GM19463 (cell line): ENCODE results near the gene CASP2.
"Not testable (repeated sequence)": the region's sequence is repeated elsewhere in the genome, so short reads cannot be mapped to it uniquely, and the experiment has no call there.

ENCODE experiments used
- ATAC-seq: cut with Tn5 transposase; IDR thresholded peaks from one replicate; pipeline ENCODE4 v1.9.1; 2021; ENCODE audit warnings: mild to moderate bottlenecking, moderate library complexity; ENCODE audit not compliant: unreplicated experiment

Gene CASP2

DNA sequence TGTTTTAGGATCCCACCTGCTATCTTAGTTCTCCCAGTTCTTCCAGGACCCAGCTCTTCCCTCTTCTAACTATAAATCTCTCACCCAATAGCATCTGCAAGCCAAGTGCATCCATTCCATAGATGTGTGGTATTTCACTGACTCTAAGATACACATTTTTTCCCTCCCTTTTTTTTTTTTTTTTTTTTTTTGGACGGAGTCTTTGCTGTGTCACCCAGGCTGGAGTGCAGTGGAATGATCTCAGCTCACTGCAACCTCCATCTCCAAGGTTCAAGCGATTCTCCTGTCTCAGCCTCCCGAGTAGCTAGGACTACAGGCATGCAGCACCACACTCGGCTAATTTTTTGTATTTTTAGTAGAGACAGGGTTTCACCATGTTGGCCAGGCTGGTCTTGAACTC lies 1.7 kb downstream of the CASP2 start:
- not testable (repeated sequence) for ATAC-seq

DNA sequence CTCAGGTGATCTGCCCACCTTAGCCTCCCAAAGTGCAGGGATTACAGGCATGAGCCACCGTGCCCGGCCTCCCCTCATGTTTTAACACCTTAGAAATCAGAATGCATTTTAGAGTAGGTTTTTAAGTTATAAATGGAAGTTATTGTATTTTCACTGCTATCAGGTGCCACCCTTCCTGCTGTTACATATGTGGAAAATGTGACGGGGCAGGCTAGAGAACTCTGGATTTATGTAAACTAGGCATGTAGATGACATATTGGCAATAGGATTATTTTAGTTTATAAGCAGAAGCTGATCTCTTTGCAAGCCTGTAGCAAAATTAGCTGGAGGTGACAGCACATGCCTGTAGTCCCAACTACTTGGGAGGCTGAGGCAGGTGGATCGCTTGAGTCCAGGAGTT lies 2.1 kb downstream of the CASP2 start:
- ATAC-seq: no peak

DNA sequence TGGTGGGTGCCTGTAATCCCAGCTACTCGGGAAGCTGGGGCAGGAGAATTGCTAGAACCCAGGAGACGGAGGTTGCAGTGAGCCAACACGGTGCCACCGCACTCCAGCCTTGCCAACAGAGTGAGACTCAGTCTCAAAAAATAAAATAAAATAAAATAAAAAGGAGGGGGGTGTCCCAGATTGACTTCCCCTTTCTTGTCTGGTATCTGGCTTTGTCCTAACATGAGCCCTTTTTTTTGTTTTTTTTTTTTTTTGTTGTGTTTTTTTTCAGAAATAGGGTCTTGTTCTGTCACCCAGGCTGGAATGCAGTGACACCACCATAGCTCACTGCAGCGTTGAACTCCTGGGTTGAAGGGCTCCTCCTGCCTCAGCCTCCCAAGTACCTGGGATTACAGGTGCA lies 4.7 kb downstream of the CASP2 start:
- no peak for ATAC-seq

GRCh38 chr7:143295870-143296269 lies 7.7 kb downstream of the CASP2 start:
- ATAC-seq: no peak

DNA sequence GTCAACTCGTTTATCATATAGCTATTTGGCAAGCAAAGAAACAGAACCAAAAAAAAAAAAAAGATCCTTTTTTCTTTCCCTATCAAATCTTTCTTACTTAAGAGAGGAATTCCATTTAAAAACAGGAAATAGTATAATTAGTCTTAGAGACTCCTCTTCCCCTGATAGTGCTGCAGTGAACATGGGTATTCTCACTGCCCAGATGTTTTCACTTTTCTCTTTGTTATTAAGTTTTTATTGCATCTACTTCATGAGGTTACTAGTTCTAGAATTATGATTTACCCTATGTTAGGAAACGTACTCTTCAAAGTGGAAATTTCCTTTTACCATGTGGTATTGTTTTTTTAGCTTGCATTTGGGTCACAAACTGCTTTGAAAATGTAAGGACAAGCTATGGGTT lies 8.5 kb downstream of the CASP2 start:
- ATAC-seq: no peak

DNA sequence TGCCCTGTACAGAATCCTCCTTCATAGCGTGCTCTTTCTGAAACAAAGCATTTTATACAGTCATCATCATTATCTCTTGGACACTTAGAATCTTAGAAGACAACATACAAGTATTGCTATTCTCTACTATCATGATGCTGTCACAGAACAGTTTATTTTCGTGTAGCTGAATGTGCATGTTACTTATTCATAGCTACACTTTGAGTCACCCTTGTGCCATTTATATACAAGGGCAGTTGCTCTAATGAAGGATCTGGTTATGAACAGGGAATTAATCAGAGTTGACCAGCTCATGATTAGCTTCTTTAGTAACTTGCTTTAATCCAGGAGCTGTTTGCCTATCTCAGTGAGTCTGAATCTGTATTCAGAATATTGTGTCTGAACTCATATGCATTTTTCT lies 11.2 kb downstream of the CASP2 start:
- ATAC-seq: no peak

DNA sequence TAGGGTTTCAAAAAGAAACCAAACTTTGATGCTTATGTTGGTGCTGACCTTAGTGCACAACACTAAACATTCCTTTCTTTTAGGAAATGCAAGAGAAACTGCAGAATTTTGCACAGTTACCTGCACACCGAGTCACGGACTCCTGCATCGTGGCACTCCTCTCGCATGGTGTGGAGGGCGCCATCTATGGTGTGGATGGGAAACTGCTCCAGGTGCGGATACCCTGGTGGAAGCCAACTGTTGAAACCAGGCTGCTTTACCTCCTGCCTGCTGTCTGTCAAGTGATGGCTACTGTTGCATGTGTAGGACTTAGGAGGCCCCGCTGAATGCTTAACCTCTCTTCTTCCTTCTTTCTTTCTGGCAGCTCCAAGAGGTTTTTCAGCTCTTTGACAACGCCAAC lies 11.7 kb downstream of the CASP2 start:
- ATAC-seq: peak; percentile 77

DNA sequence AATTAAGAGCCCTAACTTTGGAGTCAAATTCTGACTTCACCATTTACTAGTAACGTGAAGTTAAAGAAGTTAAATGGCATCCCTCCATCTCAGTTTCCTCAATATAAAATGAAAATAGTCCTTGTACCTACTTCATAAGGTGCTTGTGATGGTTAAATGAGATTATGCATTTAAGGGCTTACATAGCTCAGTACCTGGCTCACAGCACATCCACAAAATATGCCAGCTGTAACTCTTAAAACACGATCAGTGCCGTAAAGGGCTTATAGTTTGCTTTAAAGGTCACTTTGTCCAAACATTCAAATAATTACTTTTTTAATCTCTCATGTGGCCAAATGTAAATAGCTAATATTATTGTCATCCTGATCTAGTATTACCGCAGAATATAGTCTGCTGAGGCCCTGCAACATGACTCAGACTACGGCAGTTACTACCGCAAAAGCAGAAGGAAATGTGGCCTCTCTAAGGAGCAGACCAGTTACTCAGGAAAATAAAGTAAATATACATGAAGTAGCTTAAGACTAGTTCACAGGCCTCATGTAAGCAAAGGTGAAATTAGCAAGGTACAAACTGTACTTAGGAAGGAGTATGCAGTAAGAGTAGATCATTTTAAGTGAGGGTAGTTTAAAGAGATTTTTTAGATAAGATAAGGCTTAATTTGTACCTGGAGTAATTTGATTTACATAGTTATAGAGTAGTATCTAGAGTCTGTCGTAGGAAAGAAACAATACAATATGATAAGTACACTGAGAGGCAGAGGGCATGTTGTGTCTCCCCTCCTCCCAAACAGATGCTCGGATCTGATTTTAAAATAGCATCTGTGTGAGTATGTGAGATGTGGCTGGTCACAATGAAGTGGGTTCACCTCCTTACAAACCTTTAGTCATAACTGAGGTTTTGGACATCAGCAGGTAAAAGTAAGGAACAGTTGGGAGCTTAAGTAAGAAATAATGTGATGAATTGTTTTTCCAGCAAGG lies 13.1 kb downstream of the CASP2 start:
- no peak for ATAC-seq

GRCh38 chr7:143303733-143304132 lies 15.6 kb downstream of the CASP2 start:
- no peak for ATAC-seq

GRCh38 chr7:143304938-143305337 lies 16.8 kb downstream of the CASP2 start:
- ATAC-seq: no peak

- no peak for ATAC-seq
These were observed 17.4 kb downstream of the CASP2 start for GRCh38 chr7:143305423-143306070.

DNA sequence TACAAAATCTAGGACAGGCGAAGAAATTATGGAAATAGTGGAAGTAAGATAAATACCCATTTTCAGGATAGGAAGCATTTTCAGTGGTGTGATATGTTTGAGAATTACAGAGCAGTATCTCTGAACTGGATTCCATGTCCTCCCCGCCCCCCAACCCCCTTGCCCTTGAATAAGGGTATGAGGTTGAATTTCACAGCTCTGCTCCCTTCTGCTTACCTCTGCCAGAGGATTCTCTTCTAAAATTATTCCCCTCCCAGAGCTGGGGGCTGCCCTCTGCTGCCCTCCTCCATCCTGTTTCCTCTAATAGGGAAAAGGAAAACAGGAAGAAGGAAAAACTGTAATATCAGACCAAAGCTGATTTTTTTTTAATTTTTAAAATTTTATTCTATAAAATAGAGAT lies 20.5 kb downstream of the CASP2 start:
- ATAC-seq: no peak

- no peak for ATAC-seq
These were observed 26.0 kb downstream of the CASP2 start for GRCh38 chr7:143314127-143314526.

GRCh38 chr7:143315776-143316175 lies 27.6 kb downstream of the CASP2 start, which contains the start of gene CLCN1:
TSS of gene CLCN1 (plus strand) at chr7:143316111. CDS start at chr7:143316213, 102 bp downstream.
- ATAC-seq: no peak

DNA sequence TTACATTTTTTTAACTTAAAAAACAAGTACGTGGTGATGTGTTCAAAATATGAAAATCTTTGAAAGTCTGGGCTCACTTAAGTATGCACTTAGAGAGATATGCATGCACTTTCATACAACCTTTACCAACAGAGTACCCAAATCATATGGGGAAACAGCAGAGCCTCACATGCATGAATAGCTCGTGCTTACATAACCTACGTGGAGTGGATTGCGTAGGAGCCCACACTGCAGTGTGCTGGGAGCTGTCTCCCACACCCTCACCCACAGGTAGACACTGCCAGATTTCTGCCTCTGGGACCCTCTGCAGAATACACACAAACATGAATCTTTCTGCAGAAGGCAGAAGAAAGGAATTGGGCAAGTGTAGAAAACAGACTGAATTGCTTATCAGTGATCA lies 28.3 kb downstream of the CASP2 start:
- no peak for ATAC-seq

DNA sequence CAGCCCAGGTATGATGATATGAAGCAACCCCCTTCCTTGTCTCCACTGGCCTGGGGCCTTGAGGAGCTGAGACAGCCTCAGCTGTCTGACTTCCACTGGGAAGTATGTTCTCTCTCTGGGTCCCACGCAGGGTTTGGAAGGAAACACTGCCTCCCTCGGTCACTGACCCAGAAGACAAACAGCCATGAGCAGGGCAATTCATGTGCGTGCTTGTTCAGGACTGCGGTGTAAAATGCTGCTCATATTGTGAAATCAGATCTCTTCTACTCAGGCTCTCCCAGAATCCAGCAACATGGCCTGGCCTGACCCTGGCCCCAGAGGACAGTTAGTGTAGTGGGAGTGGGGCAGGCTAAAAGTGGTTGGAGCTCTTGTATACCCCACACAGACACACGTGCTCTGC lies 30.5 kb downstream of the CASP2 start:
- no peak for ATAC-seq

- ATAC-seq: no peak
These were observed 32.5 kb downstream of the CASP2 start for GRCh38 chr7:143320620-143321019.

- no peak for ATAC-seq
These were observed 33.1 kb downstream of the CASP2 start for GRCh38 chr7:143321242-143321641.

DNA sequence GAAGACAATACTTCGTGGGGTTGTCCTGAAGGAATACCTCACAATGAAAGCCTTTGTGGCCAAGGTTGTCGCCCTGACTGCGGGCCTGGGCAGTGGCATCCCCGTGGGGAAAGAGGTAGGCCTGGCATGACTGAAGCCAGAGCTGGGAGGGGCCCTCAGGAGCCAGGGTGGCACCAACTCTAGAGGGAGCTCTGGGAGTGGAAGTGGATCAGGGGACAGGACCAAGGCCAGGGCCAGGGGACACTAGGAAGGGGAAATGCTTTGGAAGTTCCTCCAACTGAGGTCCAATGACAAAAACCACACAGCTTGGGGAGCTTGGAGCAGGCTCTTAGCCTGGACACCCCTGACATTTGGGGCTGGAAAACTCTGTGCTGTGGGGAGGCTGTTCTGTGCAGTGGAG lies 33.6 kb downstream of the CASP2 start:
- ATAC-seq: no peak

DNA sequence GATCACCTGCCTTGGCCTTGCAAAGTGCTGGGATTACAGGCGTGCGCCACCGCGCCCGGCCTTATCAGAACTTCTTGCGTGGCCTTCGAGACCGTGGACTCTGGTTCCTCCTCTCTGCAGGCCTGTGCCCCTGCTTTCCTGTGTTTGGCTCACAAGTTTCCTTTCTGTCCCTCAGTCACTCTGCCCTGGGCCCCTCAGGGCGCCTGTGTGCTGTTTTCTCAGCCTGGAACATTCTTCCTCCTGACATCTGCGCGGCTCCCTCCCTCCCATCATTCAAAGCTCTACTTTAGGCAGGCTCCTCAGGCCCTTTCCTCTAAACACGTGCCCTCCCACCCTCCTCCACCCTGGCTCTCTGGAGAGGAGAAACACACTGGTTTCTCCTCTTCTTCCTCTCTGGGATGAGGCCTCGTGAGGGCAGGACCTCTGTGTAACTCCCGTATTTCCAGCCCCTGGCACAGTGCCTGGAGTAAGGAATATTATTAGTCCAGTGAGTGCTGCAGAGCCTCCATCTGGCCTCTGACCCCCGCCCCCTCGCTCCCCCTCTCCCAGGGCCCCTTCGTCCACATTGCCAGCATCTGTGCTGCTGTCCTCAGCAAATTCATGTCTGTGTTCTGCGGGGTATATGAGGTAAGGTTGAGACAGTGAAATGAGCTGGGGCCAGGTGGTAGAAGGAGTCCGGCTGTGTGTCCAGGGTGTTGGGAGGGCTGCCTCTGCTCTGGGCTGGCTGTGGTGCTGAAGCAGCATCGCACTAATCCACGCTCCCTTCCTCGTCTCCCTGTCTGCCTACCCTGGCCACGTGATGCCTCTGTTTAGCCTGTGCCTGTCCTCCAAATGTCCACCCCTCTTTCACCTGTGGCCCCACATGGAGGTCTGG lies 34.8 kb downstream of the CASP2 start:
- ATAC-seq: no peak

DNA sequence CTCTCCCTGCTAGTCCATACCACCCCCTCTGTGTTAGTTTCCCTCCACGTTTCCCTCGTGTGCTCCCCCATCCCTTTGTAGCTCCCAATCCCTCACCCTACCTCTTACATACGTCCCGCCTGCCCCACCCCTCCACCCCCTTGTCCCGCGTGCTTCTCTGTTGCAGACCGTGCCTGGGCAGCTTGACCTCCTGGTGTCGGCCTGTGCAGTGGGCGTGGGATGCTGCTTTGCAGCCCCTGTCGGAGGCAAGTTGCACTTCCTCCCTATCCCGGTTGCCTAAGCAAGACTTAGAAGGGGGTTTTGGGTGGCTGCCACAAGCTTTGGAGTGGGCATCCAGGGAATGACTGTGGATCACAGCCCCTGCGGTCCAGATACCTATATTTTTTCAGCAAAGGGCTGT lies 35.5 kb downstream of the CASP2 start:
- no peak for ATAC-seq
